Neuronal stem cell (in vitro differentiated cells): Measurements from ENCODE around the gene SUCNR1.

Experiments
- DNase-seq: peaks from one replicate; pipeline ENCODE4 v3.0.0-alpha.2; 2013; ENCODE audit warnings: low spot score
- H2AFZ ChIP-seq: one replicate; pipeline ENCODE4 v1.6.1; 2013; ENCODE audit warnings: mild to moderate bottlenecking, low read length, inconsistent platforms
- H2AK5ac ChIP-seq: 2 replicates; pipeline ENCODE4 v1.6.1; 2013; ENCODE audit warnings: low read depth, mild to moderate bottlenecking, inconsistent platforms, low read length, moderate library complexity, mixed read lengths
- H2BK120ac ChIP-seq: 2 replicates; pipeline ENCODE4 v1.6.1; 2013; ENCODE audit warnings: low read depth, mild to moderate bottlenecking, inconsistent platforms, low read length, moderate library complexity, mixed read lengths
- H2BK12ac ChIP-seq: one replicate; pipeline ENCODE4 v1.6.1; 2013; ENCODE audit warnings: low read length, inconsistent platforms
- H2BK15ac ChIP-seq: 2 replicates; pipeline ENCODE4 v1.6.1; 2013; ENCODE audit warnings: mild to moderate bottlenecking, low read length, inconsistent platforms, mixed read lengths
- H2BK5ac ChIP-seq: one replicate; pipeline ENCODE4 v1.6.1; 2013; ENCODE audit warnings: inconsistent platforms, mild to moderate bottlenecking, low read length, moderate library complexity
- H3K14ac ChIP-seq: one replicate; pipeline ENCODE4 v1.6.1; 2013; ENCODE audit warnings: low read length, inconsistent platforms
- H3K18ac ChIP-seq: 2 replicates; pipeline ENCODE4 v1.6.1; 2013; ENCODE audit warnings: low read length, inconsistent platforms
- H3K23ac ChIP-seq: 2 replicates; pipeline ENCODE4 v1.6.1; 2013; ENCODE audit warnings: low read depth, mild to moderate bottlenecking, mixed read lengths, low read length, inconsistent platforms; ENCODE audit not compliant: poor library complexity
- H3K27ac ChIP-seq: replicated peaks from 3 replicates; pipeline ENCODE4 v1.5.1; 2013; ENCODE audit warnings: low read length, inconsistent platforms
- H3K27me3 ChIP-seq, 3 experiments: 2 replicates each; pipeline ENCODE4 v1.6.1; 2013; ENCODE audit warnings: low read length in 3 of 3, mild to moderate bottlenecking in 2 of 3, inconsistent platforms in 1 of 3, low read depth in 1 of 3, mixed read lengths in 1 of 3, moderate library complexity in 1 of 3; ENCODE audit not compliant: control insufficient read depth in 3 of 3, insufficient read depth in 3 of 3
- H3K36me3 ChIP-seq, 2 donors: replicated peaks in 1 of 2; 2 replicates each; pipeline ENCODE4 v1.6.1; 2013; ENCODE audit warnings: low read length in 2 of 2; ENCODE audit not compliant: control insufficient read depth in 2 of 2, insufficient read depth in 2 of 2
- H3K4ac ChIP-seq: 2 replicates; pipeline ENCODE4 v1.6.1; 2013; ENCODE audit warnings: inconsistent platforms, mild to moderate bottlenecking, low read length, moderate library complexity
- H3K4me1 ChIP-seq, 2 donors: 1 replicate in 1 of 2; 2 replicates in 1 of 2; pipeline ENCODE4 v1.6.1; 2013; ENCODE audit warnings: low read length in 2 of 2, low read depth in 1 of 2; ENCODE audit not compliant: control insufficient read depth in 2 of 2, insufficient read depth in 1 of 2
- H3K4me2 ChIP-seq: one replicate; pipeline ENCODE4 v1.6.1; 2013; ENCODE audit warnings: mild to moderate bottlenecking, low read length, inconsistent platforms; ENCODE audit not compliant: insufficient read depth, poor library complexity, severe bottlenecking
- H3K4me3 ChIP-seq, 2 donors: 2 replicates each; pipeline ENCODE4 v1.5.1; 2013; ENCODE audit warnings: low read length in 2 of 2, mild to moderate bottlenecking in 2 of 2, inconsistent platforms in 1 of 2, moderate library complexity in 1 of 2
- H3K79me1 ChIP-seq: one replicate; pipeline ENCODE4 v1.6.1; 2013; ENCODE audit warnings: low read depth, mild to moderate bottlenecking, inconsistent platforms, low read length, moderate library complexity
- H3K9ac ChIP-seq: one replicate; pipeline ENCODE4 v1.6.1; 2013; ENCODE audit warnings: mild to moderate bottlenecking, low read depth, low read length, inconsistent platforms; ENCODE audit not compliant: poor library complexity
- H3K9me3 ChIP-seq, 2 donors: replicated peaks in 1 of 2; 2 replicates each; pipeline versions ENCODE3 to v1.6.1; 2013; ENCODE audit warnings: low read length in 2 of 2, mild to moderate bottlenecking in 2 of 2, inconsistent platforms in 1 of 2, low read depth in 1 of 2, mixed read lengths in 1 of 2, moderate library complexity in 1 of 2; ENCODE audit not compliant: control insufficient read depth in 2 of 2, insufficient read depth in 1 of 2
- H4K8ac ChIP-seq: one replicate; pipeline ENCODE4 v1.6.1; 2013; ENCODE audit warnings: low read depth, mild to moderate bottlenecking, inconsistent platforms, low read length, moderate library complexity
- H4K91ac ChIP-seq: one replicate; pipeline ENCODE4 v1.6.1; 2013; ENCODE audit warnings: low read length, low read depth, mild to moderate bottlenecking, inconsistent platforms; ENCODE audit not compliant: poor library complexity
- WGBS, 2 donors: extraction: QIAGEN DNeasy Blood & Tissue Kit; methylation state at CpG; one replicate each; pipeline ENCODE4 v1.1.7; 2013; ENCODE audit warnings: missing lambda C conversion rate in 2 of 2, mixed read lengths in 1 of 2; ENCODE audit not compliant: insufficient read length in 2 of 2, insufficient replicate concordance in 1 of 2; ENCODE audit errors: extremely low coverage in 2 of 2; 5-methylcytosine and 5-hydroxymethylcytosine counted together

The SUCNR1 gene

GRCh38 chr3:151912028-151912427 is 38.6 kb downstream of the SUCNR1 start:
- Histone ChIP-seq H3K9ac (no peak overlapping the region), H3K14ac (no peak overlapping the region), H3K18ac (no peak overlapping the region), H3K27me3 (no peaks in the 10 kb centered on the region), H2AFZ (no peak overlapping the region), H3K4me2 (no peak overlapping the region), H3K27ac (no peak overlapping the region), H3K23ac (no peak overlapping the region), H3K79me1 (no peaks in the 10 kb centered on the region), H3K4me1 (no peaks in the 10 kb centered on the region), H2BK5ac (no peak overlapping the region), H3K9me3 (peaks cover 0 to 2% of the 10 kb centered on the region in 2 donors), H3K4me3 (no peak overlapping the region), H2AK5ac (no peak overlapping the region), H3K4ac (no peak overlapping the region), H3K36me3 (no peaks in the 10 kb centered on the region), H4K8ac (no peak overlapping the region), H2BK120ac (no peak overlapping the region), H4K91ac (no peak overlapping the region), H2BK15ac (no peak overlapping the region), H2BK12ac (no peak overlapping the region)
- DNase-seq = no peak
- no CpG with 5 or more reads among the region's 1 CpG for WGBS, 2 donors

- H3K27ac ChIP-seq = no peak overlapping the region
- no peak overlapping the region for H2BK12ac ChIP-seq
- H3K9me3 ChIP-seq = peaks cover 0 to 3% of the 10 kb centered on the region in 2 donors
- no peak overlapping the region for H3K4ac ChIP-seq
- H4K8ac ChIP-seq = no peak overlapping the region
- no peaks in the 10 kb centered on the region for H3K4me1 ChIP-seq
- no peak overlapping the region for H2AK5ac ChIP-seq
- no peak overlapping the region for H3K14ac ChIP-seq
- H2BK5ac ChIP-seq = no peak overlapping the region
- no peak overlapping the region for H3K9ac ChIP-seq
- H2BK120ac ChIP-seq = no peak overlapping the region
- H2AFZ ChIP-seq = no peak overlapping the region
- DNase-seq = no peak
- H3K4me3 ChIP-seq = no peak overlapping the region
- no peak overlapping the region for H4K91ac ChIP-seq
- H3K27me3 ChIP-seq = no peaks in the 10 kb centered on the region
- no peaks in the 10 kb centered on the region for H3K79me1 ChIP-seq
- no peak overlapping the region for H3K18ac ChIP-seq
- H3K36me3 ChIP-seq = no peaks in the 10 kb centered on the region
- H3K23ac ChIP-seq = no peak overlapping the region
- H2BK15ac ChIP-seq = no peak overlapping the region
- no peak overlapping the region for H3K4me2 ChIP-seq
Measured at GRCh38 chr3:151916781-151917180, 43.3 kb downstream of the SUCNR1 start.

- H2BK12ac ChIP-seq = no peak overlapping the region
- no peak overlapping the region for H2BK120ac ChIP-seq
- H3K9ac ChIP-seq = no peak overlapping the region
- H3K14ac ChIP-seq = no peak overlapping the region
- H3K23ac ChIP-seq = no peak overlapping the region
- H2AK5ac ChIP-seq = no peak overlapping the region
- H3K27me3 ChIP-seq = no peaks in the 10 kb centered on the region
- DNase-seq = no peak
- H4K8ac ChIP-seq = no peak overlapping the region
- H3K79me1 ChIP-seq = no peaks in the 10 kb centered on the region
- H2BK5ac ChIP-seq = no peak overlapping the region
- H3K4me1 ChIP-seq = no peaks in the 10 kb centered on the region
- no peak overlapping the region for H3K4me2 ChIP-seq
- H3K36me3 ChIP-seq = no peaks in the 10 kb centered on the region
- peaks cover 0 to 3% of the 10 kb centered on the region in 2 donors for H3K9me3 ChIP-seq
- H4K91ac ChIP-seq = no peak overlapping the region
- H3K18ac ChIP-seq = no peak overlapping the region
- H3K4ac ChIP-seq = no peak overlapping the region
- H3K27ac ChIP-seq = no peak overlapping the region
- WGBS, 2 donors = no CpG with 5 or more reads among the region's 5 CpGs
- no peak overlapping the region for H2BK15ac ChIP-seq
- H2AFZ ChIP-seq = no peak overlapping the region
- H3K4me3 ChIP-seq = peak overlapping the region in 1 of 2 donors; percentile 44
Measured at GRCh38 chr3:151918253-151919029, 45.0 kb downstream of the SUCNR1 start.

GRCh38 chr3:151919030-151919328 is 45.5 kb downstream of the SUCNR1 start:
- Histone ChIP-seq H3K23ac (no peak overlapping the region), H3K4me1 (no peaks in the 10 kb centered on the region), H2BK120ac (no peak overlapping the region), H3K27me3 (no peaks in the 10 kb centered on the region), H2AK5ac (no peak overlapping the region), H3K27ac (no peak overlapping the region), H3K4ac (no peak overlapping the region), H2BK12ac (no peak overlapping the region), H3K36me3 (no peaks in the 10 kb centered on the region), H4K91ac (no peak overlapping the region), H3K4me2 (no peak overlapping the region), H3K9me3 (peaks cover 0 to 3% of the 10 kb centered on the region in 2 donors), H2BK5ac (no peak overlapping the region), H2BK15ac (no peak overlapping the region), H2AFZ (no peak overlapping the region), H3K4me3 (peak overlapping the region in 1 of 2 donors; percentile 44), H3K9ac (no peak overlapping the region), H3K79me1 (no peaks in the 10 kb centered on the region), H3K18ac (no peak overlapping the region), H4K8ac (no peak overlapping the region), H3K14ac (no peak overlapping the region)
- no CpG with 5 or more reads among the region's 2 CpGs for WGBS, 2 donors
- DNase-seq = no peak
